ENCODE results near the gene SBSN.

- TF ChIP-seq CTCF (IDR thresholded peaks at IDR 0.05) (no peak), POLR2AphosphoS5 (IDR thresholded peaks at IDR 0.05; ENCODE audit: low read depth, low read length) (no peak), REST (IDR thresholded peaks at IDR 0.05; ENCODE audit: insufficient read depth in 1 of 2, low read depth in 2 of 2, low read length in 1 of 2) (no peak), SIN3A (IDR thresholded peaks at IDR 0.05; ENCODE audit: borderline replicate concordance, insufficient read depth, low read depth, low read length) (no peak)
These were observed 26.4 kb downstream of the SBSN start for GRCh38 chr19:35501684-35502083.

Measured in Panc1 (cell line).